SU-DHL-6 (cell line): ENCODE results near the gene SLC9B2.

Experiments
- H2AFZ ChIP-seq: fragments of 200-600 bp; sonication (generic); 2 replicates; pipeline ENCODE4 v1.6.1; 2014; ENCODE audit warnings: low read depth, mild to moderate bottlenecking, moderate library complexity, mixed read lengths, antibody characterized with exemption, low read length; ENCODE audit not compliant: severe bottlenecking
- H3F3A ChIP-seq: fragments of 200-600 bp; shearing (Covaris generic); 2 replicates; pipeline ENCODE4 v1.6.0; 2016; ENCODE audit warnings: antibody characterized with exemption, mild to moderate bottlenecking; ENCODE audit not compliant: insufficient read depth
- H3K27ac ChIP-seq: fragments of 200-600 bp; sonication (generic); 2 replicates; pipeline ENCODE4 v1.5.1; 2016; ENCODE audit warnings: low read depth, mild to moderate bottlenecking, low read length, moderate library complexity, mixed read lengths
- H3K27me3 ChIP-seq: fragments of 200-600 bp; sonication (generic), shearing (Covaris generic); 2 replicates; pipeline ENCODE4 v1.6.0; 2014; ENCODE audit warnings: mild to moderate bottlenecking, low read length
- H3K36me3 ChIP-seq: fragments of 200-600 bp; sonication (generic); 2 replicates; pipeline ENCODE4 v1.6.1; 2014; ENCODE audit warnings: mild to moderate bottlenecking, low read length, mixed read lengths
- H3K4me2 ChIP-seq: fragments of 300-600, 200-600 bp; shearing (Covaris generic), sonication (generic); 2 replicates; pipeline ENCODE4 v1.6.0; 2014; ENCODE audit warnings: low read length, low read depth, mild to moderate bottlenecking; ENCODE audit not compliant: poor library complexity, severe bottlenecking
- H3K4me3 ChIP-seq: fragments of 200-600 bp; sonication (generic); 2 replicates; pipeline ENCODE4 v1.5.1; 2014; ENCODE audit warnings: antibody characterized with exemption, low read length, mild to moderate bottlenecking, mixed read lengths; ENCODE audit not compliant: insufficient read depth, poor library complexity, severe bottlenecking
- H3K79me2 ChIP-seq: fragments of 200-600 bp; sonication (generic); 2 replicates; pipeline ENCODE4 v1.6.1; 2014; ENCODE audit warnings: mild to moderate bottlenecking, low read length, moderate library complexity; ENCODE audit not compliant: insufficient read depth
- H3K9ac ChIP-seq: fragments of 200-600 bp; sonication (generic); 2 replicates; pipeline ENCODE4 v1.7.0; 2014; ENCODE audit warnings: mild to moderate bottlenecking, low read length
- H3K9me2 ChIP-seq: fragments of 200-600 bp; sonication (generic); replicated peaks from 2 replicates; pipeline ENCODE4 v1.6.1; 2014; ENCODE audit warnings: low read length; ENCODE audit not compliant: insufficient read depth
- H3K9me3 ChIP-seq: fragments of 200-600 bp; sonication (generic); 2 replicates; pipeline ENCODE4 v1.6.1; 2014; ENCODE audit warnings: low read length, mixed read lengths; ENCODE audit not compliant: insufficient read depth
- H4K20me1 ChIP-seq: fragments of 200-600 bp; sonication (generic); 2 replicates; pipeline ENCODE4 v1.6.1; 2014; ENCODE audit warnings: low read depth, mild to moderate bottlenecking, antibody characterized with exemption, low read length, moderate library complexity, mixed read lengths
- EZH2phosphoT487 ChIP-seq: fragments of 200-600 bp; sonication (generic), shearing (Covaris generic); conservative IDR thresholded peaks from 2 replicates; pipeline ENCODE4 v1.6.1; 2018; ENCODE audit warnings: mild to moderate bottlenecking, antibody characterized with exemption, low read length, moderate library complexity, mixed read lengths
- TF ChIP-seq, protein P1 (sequence below): fragments of 200-600 bp; sonication (generic); IDR thresholded peaks from one replicate; pipeline ENCODE4 v1.5.1; 2017; ENCODE audit warnings: antibody characterized with exemption, mild to moderate bottlenecking, low read length, moderate library complexity; ENCODE audit not compliant: insufficient read depth, poor library complexity, severe bottlenecking

SLC9B2 gene

GRCh38 chr4:103054030-103054429, 22.5 kb downstream of the SLC9B2 start:
- H3K9ac ChIP-seq, result no peak overlapping the region
- no peaks in the 10 kb centered on the region for H3K36me3 ChIP-seq
- no peak overlapping the region for H3K4me2 ChIP-seq

DNA sequence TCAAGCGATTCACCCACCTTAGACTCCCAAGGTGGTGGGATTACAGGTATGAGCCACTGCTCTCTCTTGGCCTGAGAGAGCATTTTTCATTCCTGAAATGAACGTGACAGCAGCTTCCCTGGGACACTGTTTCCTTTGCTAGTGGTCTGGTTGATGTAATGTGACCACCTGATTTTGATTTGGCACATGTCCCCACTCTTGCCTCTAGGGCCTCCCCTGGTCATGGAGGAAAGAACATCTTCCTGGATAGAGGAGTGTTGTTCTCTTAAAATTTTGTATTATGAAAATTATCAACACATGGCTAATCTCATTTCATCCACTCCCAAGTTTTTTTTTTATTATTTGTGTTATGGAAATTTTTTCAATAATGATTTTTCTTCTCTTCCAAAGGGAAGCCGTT, 23.8 kb downstream of the SLC9B2 start:
- Histone ChIP-seq H3K4me2 (no peak overlapping the region), H3K9ac (no peak overlapping the region), H3K79me2 (no peaks in the 10 kb centered on the region), H2AFZ (no peak overlapping the region), H3K36me3 (no peaks in the 10 kb centered on the region), H3K9me2 (no peaks in the 10 kb centered on the region), H3F3A (no peaks in the 10 kb centered on the region), H4K20me1 (no peaks in the 10 kb centered on the region), H3K27me3 (no peaks in the 10 kb centered on the region), H3K27ac (no peak overlapping the region), H3K4me3 (no peak overlapping the region), H3K9me3 (no peaks in the 10 kb centered on the region)
- TF ChIP-seq EZH2phosphoT487, result no peak
- TF ChIP-seq, protein P1, sequence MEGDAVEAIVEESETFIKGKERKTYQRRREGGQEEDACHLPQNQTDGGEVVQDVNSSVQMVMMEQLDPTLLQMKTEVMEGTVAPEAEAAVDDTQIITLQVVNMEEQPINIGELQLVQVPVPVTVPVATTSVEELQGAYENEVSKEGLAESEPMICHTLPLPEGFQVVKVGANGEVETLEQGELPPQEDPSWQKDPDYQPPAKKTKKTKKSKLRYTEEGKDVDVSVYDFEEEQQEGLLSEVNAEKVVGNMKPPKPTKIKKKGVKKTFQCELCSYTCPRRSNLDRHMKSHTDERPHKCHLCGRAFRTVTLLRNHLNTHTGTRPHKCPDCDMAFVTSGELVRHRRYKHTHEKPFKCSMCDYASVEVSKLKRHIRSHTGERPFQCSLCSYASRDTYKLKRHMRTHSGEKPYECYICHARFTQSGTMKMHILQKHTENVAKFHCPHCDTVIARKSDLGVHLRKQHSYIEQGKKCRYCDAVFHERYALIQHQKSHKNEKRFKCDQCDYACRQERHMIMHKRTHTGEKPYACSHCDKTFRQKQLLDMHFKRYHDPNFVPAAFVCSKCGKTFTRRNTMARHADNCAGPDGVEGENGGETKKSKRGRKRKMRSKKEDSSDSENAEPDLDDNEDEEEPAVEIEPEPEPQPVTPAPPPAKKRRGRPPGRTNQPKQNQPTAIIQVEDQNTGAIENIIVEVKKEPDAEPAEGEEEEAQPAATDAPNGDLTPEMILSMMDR, result no peak

More at GRCh38 chr4:103054030-103054429, 22.5 kb downstream of the SLC9B2 start:
- H3K4me3 ChIP-seq, result no peak overlapping the region
- H3K27ac ChIP-seq, result no peak overlapping the region
- TF ChIP-seq, protein P1, result no peak
- TF ChIP-seq EZH2phosphoT487, result no peak
- no peaks in the 10 kb centered on the region for H3K79me2 ChIP-seq
- no peaks in the 10 kb centered on the region for H3F3A ChIP-seq
- no peaks in the 10 kb centered on the region for H3K9me3 ChIP-seq
- H3K9me2 ChIP-seq, result no peaks in the 10 kb centered on the region
- H2AFZ ChIP-seq, result no peak overlapping the region
- H3K27me3 ChIP-seq, result no peaks in the 10 kb centered on the region
- H4K20me1 ChIP-seq, result no peaks in the 10 kb centered on the region

DNA sequence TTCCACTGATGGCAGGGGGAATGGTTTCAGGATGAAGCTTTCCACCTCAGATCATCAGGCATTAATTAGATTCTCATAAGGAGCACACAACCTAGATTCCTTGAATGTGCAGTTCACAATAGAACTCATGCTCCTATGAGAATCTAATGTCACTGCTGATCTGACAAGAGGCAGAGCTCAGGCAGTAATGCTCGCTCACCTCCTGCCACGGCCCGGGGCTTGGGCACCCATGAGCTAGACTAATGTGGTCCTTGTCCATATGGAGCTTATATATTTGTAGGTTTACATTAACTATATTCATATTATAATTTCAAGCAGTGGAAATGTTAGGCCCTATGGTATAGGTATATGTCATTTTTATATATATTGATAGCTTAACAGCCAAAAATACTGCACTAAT, 24.4 kb downstream of the SLC9B2 start:
- Histone ChIP-seq H3K27me3 (no peaks in the 10 kb centered on the region), H4K20me1 (no peaks in the 10 kb centered on the region), H3K9me2 (no peaks in the 10 kb centered on the region), H3K9ac (no peak overlapping the region), H3K79me2 (no peaks in the 10 kb centered on the region), H3F3A (no peaks in the 10 kb centered on the region), H3K4me3 (no peak overlapping the region), H3K9me3 (no peaks in the 10 kb centered on the region), H3K4me2 (no peak overlapping the region), H3K27ac (no peak overlapping the region), H2AFZ (no peak overlapping the region), H3K36me3 (no peaks in the 10 kb centered on the region)
- no peak for TF ChIP-seq EZH2phosphoT487
- TF ChIP-seq, protein P1, result no peak
